GM12875 (cell line): ENCODE data around the gene TRIM44.

Experiments used
- H3K4me3 ChIP-seq: one replicate; pipeline ENCODE4 v1.5.1; 2011; ENCODE audit warnings: low read depth, low read length, control low read depth
- CTCF ChIP-seq: IDR thresholded peaks from 2 replicates; pipeline ENCODE4 v1.5.1; 2011; ENCODE audit warnings: low read depth, mild to moderate bottlenecking, control low read depth, inconsistent platforms, low read length, moderate library complexity, borderline replicate concordance; ENCODE audit not compliant: insufficient read depth

The TRIM44 gene

GRCh38 chr11:35848616-35849015 is 186.0 kb downstream of the TRIM44 start:
- TF ChIP-seq CTCF, result no peak
- no peak overlapping the region for H3K4me3 ChIP-seq

GRCh38 chr11:35850191-35850590 is 187.6 kb downstream of the TRIM44 start:
- TF ChIP-seq CTCF, result no peak
- no peak overlapping the region for H3K4me3 ChIP-seq

GRCh38 chr11:35851342-35851741 is 188.8 kb downstream of the TRIM44 start:
- H3K4me3 ChIP-seq, result no peak overlapping the region
- no peak for TF ChIP-seq CTCF

- TF ChIP-seq CTCF, result no peak
These were observed 189.5 kb downstream of the TRIM44 start for GRCh38 chr11:35852056-35852455.

GRCh38 chr11:35853971-35854370 is 191.4 kb downstream of the TRIM44 start:
- TF ChIP-seq CTCF, result no peak
- no peak overlapping the region for H3K4me3 ChIP-seq

More at GRCh38 chr11:35852056-35852455, 189.5 kb downstream of the TRIM44 start:
- no peak overlapping the region for H3K4me3 ChIP-seq

- no peak overlapping the region for H3K4me3 ChIP-seq
- TF ChIP-seq CTCF, result no peak
These were observed 193.1 kb downstream of the TRIM44 start for GRCh38 chr11:35855671-35856070.

- no peak overlapping the region for H3K4me3 ChIP-seq
- no peak for TF ChIP-seq CTCF
These were observed 193.7 kb downstream of the TRIM44 start for GRCh38 chr11:35856259-35856658.
